ENCODE measurements around the gene FGD4. TPM values are rescaled to one million over a fixed set of nuclear protein-coding genes. Genes with fewer than 3 reads are reported as not detected.

Gene FGD4
- total RNA-seq, 6 experiments from 2014 or later: 1.9 to 5.6 (median 4.8) TPM

DNA sequence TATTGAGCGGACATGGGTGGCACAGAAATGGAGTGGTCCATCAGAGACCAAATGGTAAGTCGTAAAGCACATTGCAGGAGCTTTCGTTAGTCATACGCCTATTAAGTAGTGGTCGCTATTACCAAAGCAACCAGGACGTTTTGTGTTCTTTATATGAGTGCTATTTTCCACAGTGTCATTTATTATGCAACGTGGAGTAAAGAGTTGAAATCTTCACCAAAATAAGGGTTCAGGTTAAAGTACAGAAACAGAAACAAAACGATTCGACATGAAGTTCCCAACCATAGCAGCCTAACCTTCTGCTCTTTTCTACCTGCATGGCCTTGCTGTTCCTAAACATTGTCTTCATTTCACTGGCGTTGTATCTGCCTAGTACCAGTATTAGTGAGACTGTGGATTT, 20.1 kb upstream of the FGD4 start:
- Mint-ChIP-seq H3K4me1 (ENCODE audit: low read depth) (peaks cover 18% of the 10 kb centered on the region), H3K9me3 (no peaks in the 10 kb centered on the region), H3K36me3 (ENCODE audit: low read depth) (no peaks in the 10 kb centered on the region), H3K27ac (no peak overlapping the region), H3K4me3 (no peak overlapping the region), H3K27me3 (ENCODE audit: insufficient read depth) (no peaks in the 10 kb centered on the region)
- no peak for TF ChIP-seq CTCF (IDR thresholded peaks at IDR 0.05)
- no peak for DNase-seq

- H3K4me3 Mint-ChIP-seq: no peak overlapping the region
- TF ChIP-seq CTCF (IDR thresholded peaks at IDR 0.05): no peak
- H3K27ac Mint-ChIP-seq: no peak overlapping the region
- no peak for DNase-seq
- H3K27me3 Mint-ChIP-seq (ENCODE audit: insufficient read depth): no peaks in the 10 kb centered on the region
- H3K4me1 Mint-ChIP-seq (ENCODE audit: low read depth): peaks cover 18% of the 10 kb centered on the region
- H3K36me3 Mint-ChIP-seq (ENCODE audit: low read depth): no peaks in the 10 kb centered on the region
- H3K9me3 Mint-ChIP-seq: no peaks in the 10 kb centered on the region
Observed at GRCh38 chr12:32379667-32380066, 19.7 kb upstream of the FGD4 start.

DNA sequence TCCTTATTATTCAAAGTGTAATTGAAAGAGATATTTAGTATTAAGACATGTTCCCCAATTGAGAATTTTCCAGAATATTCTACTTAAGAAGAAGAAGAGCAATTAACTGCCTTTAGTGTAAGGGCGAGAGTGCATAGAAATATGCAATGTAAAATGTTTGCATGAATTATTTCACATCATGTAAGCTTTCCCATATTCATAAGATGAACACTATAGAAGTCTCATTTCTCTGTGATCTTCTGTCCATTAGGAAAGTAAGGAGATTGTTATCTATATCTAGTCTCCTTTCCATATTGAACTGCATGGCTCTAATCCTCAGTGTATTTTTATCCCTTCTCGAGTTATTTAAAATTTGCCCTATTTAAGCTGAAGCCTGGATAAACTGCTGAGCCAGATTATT, 17.1 kb upstream of the FGD4 start:
- no peak overlapping the region for H3K4me3 Mint-ChIP-seq
- no peak for TF ChIP-seq CTCF (IDR thresholded peaks at IDR 0.05)
- DNase-seq: no peak
- H3K36me3 Mint-ChIP-seq (ENCODE audit: low read depth): no peaks in the 10 kb centered on the region
- no peak overlapping the region for H3K27ac Mint-ChIP-seq
- H3K9me3 Mint-ChIP-seq: no peaks in the 10 kb centered on the region
- H3K4me1 Mint-ChIP-seq (ENCODE audit: low read depth): peaks cover 16% of the 10 kb centered on the region
- H3K27me3 Mint-ChIP-seq (ENCODE audit: insufficient read depth): peaks cover 3% of the 10 kb centered on the region; the same call in 1 of the 2 replicates

DNA sequence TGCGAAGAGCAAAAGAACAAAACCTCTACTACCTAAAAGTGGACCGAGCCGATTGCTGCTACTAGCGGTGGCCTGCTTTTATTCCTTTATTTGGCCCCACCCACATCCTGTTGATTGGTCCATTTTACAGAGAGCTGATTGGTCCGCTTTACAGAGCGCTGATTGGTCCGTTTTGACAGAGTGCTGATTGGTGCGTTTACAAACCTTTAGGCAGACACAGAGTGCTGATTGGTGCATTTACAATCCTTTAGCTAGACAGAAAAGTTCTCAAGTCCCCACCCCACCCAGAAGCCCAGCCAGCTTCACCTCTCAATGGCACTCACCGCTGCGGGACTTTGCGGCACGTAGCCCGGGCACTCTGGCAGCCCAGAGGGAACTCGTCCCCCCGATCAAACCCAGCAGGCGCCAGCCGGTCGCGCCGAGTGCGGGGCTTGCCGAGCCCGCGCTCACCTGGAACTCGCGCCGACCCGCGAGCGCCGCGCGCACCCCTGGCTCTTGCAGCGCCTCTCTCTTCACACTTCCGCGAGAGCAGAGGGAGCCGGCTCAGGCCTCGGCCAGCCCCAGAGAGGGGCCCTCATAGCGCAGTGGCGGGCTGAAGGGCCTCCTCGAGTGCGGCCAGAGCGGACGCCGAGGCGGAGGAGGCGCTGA, 8.7 kb upstream of the FGD4 start:
- no peak for TF ChIP-seq CTCF (IDR thresholded peaks at IDR 0.05)
- no peak overlapping the region for H3K27ac Mint-ChIP-seq
- peaks cover under 1% of the 10 kb centered on the region; the same call in 1 of the 2 replicates for H3K27me3 Mint-ChIP-seq (ENCODE audit: insufficient read depth)
- H3K4me1 Mint-ChIP-seq (ENCODE audit: low read depth): no peaks in the 10 kb centered on the region
- peaks cover 10% of the 10 kb centered on the region for H3K9me3 Mint-ChIP-seq
- no peak overlapping the region for H3K4me3 Mint-ChIP-seq
- no peak for DNase-seq
- no peaks in the 10 kb centered on the region for H3K36me3 Mint-ChIP-seq (ENCODE audit: low read depth)

DNA sequence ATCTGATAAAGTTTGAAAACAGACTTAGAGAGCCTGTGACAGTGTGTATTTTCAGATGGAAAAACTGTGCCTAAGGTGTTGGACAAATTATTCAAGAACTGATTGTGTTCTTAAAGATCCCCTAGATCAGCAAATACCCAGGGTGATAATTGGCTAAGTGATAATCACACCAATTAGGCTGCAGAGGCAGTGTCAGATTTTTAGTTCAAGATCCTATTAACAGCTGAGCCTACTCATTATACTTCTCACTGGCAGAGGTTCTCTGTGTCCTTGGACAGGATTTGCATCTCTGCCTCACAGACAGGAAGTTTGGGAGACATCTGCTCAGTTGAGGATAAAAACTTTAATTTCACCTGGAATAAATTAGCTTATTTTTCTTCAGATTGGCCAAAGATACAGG, 4.3 kb upstream of the FGD4 start:
- peaks cover 7% of the 10 kb centered on the region for H3K9me3 Mint-ChIP-seq
- no peak overlapping the region for H3K4me3 Mint-ChIP-seq
- H3K27me3 Mint-ChIP-seq (ENCODE audit: insufficient read depth): peaks cover 4% of the 10 kb centered on the region; the same call in 1 of the 2 replicates
- DNase-seq: no peak
- H3K36me3 Mint-ChIP-seq (ENCODE audit: low read depth): no peaks in the 10 kb centered on the region
- TF ChIP-seq CTCF (IDR thresholded peaks at IDR 0.05): no peak
- peaks cover 4% of the 10 kb centered on the region; the same call in 1 of the 2 replicates for H3K4me1 Mint-ChIP-seq (ENCODE audit: low read depth)
- H3K27ac Mint-ChIP-seq: no peak overlapping the region
